ENCODE results near the gene KRT40.

- TF ChIP-seq HDAC2 (IDR thresholded peaks at IDR 0.05; ENCODE audit: borderline replicate concordance in 1 of 2, low read depth in 2 of 2, low read length in 2 of 2) = no peak
- TF ChIP-seq CTCF (IDR thresholded peaks at IDR 0.05; ENCODE audit: control extremely low read depth in 1 of 3, insufficient read depth in 1 of 3, low read depth in 1 of 3, low read length in 3 of 3) = no peak
- TF ChIP-seq CREB1 (IDR thresholded peaks at IDR 0.05) = no peak
- no peak for TF ChIP-seq ATF3 (IDR thresholded peaks at IDR 0.05; ENCODE audit: insufficient read depth, low read depth, low read length)
- TF ChIP-seq PHF8 (conservative IDR thresholded peaks at IDR 0.05; ENCODE audit: low read depth, low read length) = no peak
- no peak for TF ChIP-seq POLR2AphosphoS5 (IDR thresholded peaks at IDR 0.05; ENCODE audit: low read depth, low read length)
These were observed 51.5 kb downstream of the KRT40 start for GRCh38 chr17:40932608-40933007.

Measured in H1 (cell line).